Endothelial cell of umbilical vein (primary cell): ENCODE data around the gene OR2T8. TPM values are rescaled to one million over a fixed set of nuclear protein-coding genes. Genes with fewer than 3 reads are reported as not detected.

Experiments
- BruUV-seq: library from RNA; stranded (reverse); fragments of 400-500 nt; replicated peaks from 2 replicates; lab custom pipeline; 2021; lab: Mats Ljungman, UMichigan
- CTCF ChIA-PET: fragments of 300-600, 350-600 bp; sonication (Branson Sonifier 250); formaldehyde crosslinking; loops from one replicate; lab custom pipeline; 2021; ENCODE audit warnings: antibody characterized with exemption, inconsistent platforms; lab: Charles Lee
- POLR2A ChIA-PET: fragments of 300-600, 350-600 bp; sonication (Branson Sonifier 250); formaldehyde crosslinking; loops from one replicate; lab custom pipeline; 2021; ENCODE audit warnings: antibody characterized with exemption, inconsistent platforms; lab: Charles Lee
- DNase-seq: peaks from one replicate; pipeline ENCODE4 v3.0.0-alpha.2; 2011; ENCODE audit warnings: low read depth, low spot score
- FAIRE-seq: peaks from 2 replicates; lab custom pipeline; 2011; peaks lifted over from hg19 to GRCh38; lab: Jason Lieb, UNC
- H2AFZ ChIP-seq: 2 replicates; pipeline ENCODE4 v1.6.0; 2012; ENCODE audit warnings: low read depth, low read length, control low read depth, inconsistent platforms
- H3K27ac ChIP-seq: 2 replicates; pipeline ENCODE4 v1.5.1; 2011; ENCODE audit warnings: low read depth, mild to moderate bottlenecking, control low read depth, low read length, moderate library complexity; ENCODE audit not compliant: insufficient read depth
- H3K27me3 ChIP-seq, 2 experiments: 2 replicates each; pipeline versions ENCODE4 v1.6.0 to v1.6.1; 2011; ENCODE audit warnings: low read length in 2 of 2, mixed read lengths in 1 of 2; ENCODE audit not compliant: control insufficient read depth in 2 of 2, insufficient read depth in 2 of 2
- H3K36me3 ChIP-seq, 2 experiments: 2 replicates in 1 of 2; 3 replicates in 1 of 2; pipeline ENCODE4 v1.5.1; 2011; ENCODE audit warnings: low read length in 2 of 2, mild to moderate bottlenecking in 1 of 2, moderate library complexity in 1 of 2; ENCODE audit not compliant: control insufficient read depth in 2 of 2, insufficient read depth in 2 of 2; ENCODE audit errors: extremely low read depth in 1 of 2
- H3K4me1 ChIP-seq: 3 replicates; pipeline ENCODE4 v1.5.1; 2011; ENCODE audit warnings: mild to moderate bottlenecking, low read length; ENCODE audit not compliant: control insufficient read depth, insufficient read depth; ENCODE audit errors: extremely low read depth
- H3K4me2 ChIP-seq: 2 replicates; pipeline ENCODE4 v1.6.1; 2011; ENCODE audit warnings: low read length, control low read depth, mixed read lengths; ENCODE audit not compliant: insufficient read depth
- H3K4me3 ChIP-seq, 3 experiments: fragments of 200-600 bp in 1 of 3; sonication (generic), shearing (Covaris generic) in 1 of 3; replicated peaks in 1 of 3; 2 replicates each; pipeline ENCODE4 v1.5.1; 2011 to 2016; ENCODE audit warnings: control low read depth in 3 of 3, low read length in 3 of 3, mild to moderate bottlenecking in 2 of 3, inconsistent platforms in 1 of 3, low read depth in 1 of 3, moderate library complexity in 1 of 3; ENCODE audit not compliant: insufficient read depth in 1 of 3
- H3K79me2 ChIP-seq: 2 replicates; pipeline ENCODE4 v1.6.0; 2012; ENCODE audit warnings: low read length, inconsistent platforms; ENCODE audit not compliant: control insufficient read depth, insufficient read depth
- H3K9ac ChIP-seq: replicated peaks from 2 replicates; pipeline ENCODE3; 2011; ENCODE audit warnings: low read length, control low read depth; ENCODE audit not compliant: insufficient read depth; ENCODE audit errors: extremely low read depth
- H3K9me1 ChIP-seq: replicated peaks from 3 replicates; pipeline ENCODE4 v1.6.0; 2011; ENCODE audit warnings: mild to moderate bottlenecking, low read length; ENCODE audit not compliant: control insufficient read depth, insufficient read depth; ENCODE audit errors: extremely low read depth
- H3K9me3 ChIP-seq: replicated peaks from 2 replicates; pipeline ENCODE4 v1.5.1; 2012; ENCODE audit warnings: low read length, inconsistent platforms; ENCODE audit not compliant: control insufficient read depth, insufficient read depth
- H4K20me1 ChIP-seq: replicated peaks from 2 replicates; pipeline ENCODE3; 2011; ENCODE audit warnings: mild to moderate bottlenecking, low read length; ENCODE audit not compliant: control insufficient read depth, insufficient read depth; ENCODE audit errors: extremely low read depth
- CTCF ChIP-seq, 2 donors: IDR thresholded peaks; 1 replicate in 1 of 2; 2 replicates in 1 of 2; pipeline ENCODE4 v1.5.1; 2011; ENCODE audit warnings: low read length in 2 of 2, mild to moderate bottlenecking in 2 of 2, moderate library complexity in 2 of 2, control low read depth in 1 of 2, inconsistent platforms in 1 of 2, low read depth in 1 of 2; ENCODE audit not compliant: insufficient read depth in 1 of 2; ENCODE audit errors: extremely low read depth in 1 of 2
- EZH2 ChIP-seq: IDR thresholded peaks from 2 replicates; pipeline ENCODE4 v1.6.1; 2012; ENCODE audit warnings: borderline replicate concordance, low read depth, mild to moderate bottlenecking, moderate library complexity, low read length, inconsistent platforms; ENCODE audit not compliant: severe bottlenecking
- FOS ChIP-seq: IDR thresholded peaks from 2 replicates; pipeline ENCODE4 v1.6.1; 2011; ENCODE audit warnings: mild to moderate bottlenecking, low read length, moderate library complexity, borderline replicate concordance; ENCODE audit not compliant: insufficient read depth
- GATA2 ChIP-seq: IDR thresholded peaks from 2 replicates; pipeline ENCODE4 v1.7.0; 2011; ENCODE audit warnings: low read depth, mild to moderate bottlenecking, moderate library complexity, mixed read lengths, low read length; ENCODE audit not compliant: insufficient read length, insufficient read depth
- JUN ChIP-seq: IDR thresholded peaks from 2 replicates; pipeline ENCODE4 v1.6.1; 2011; ENCODE audit warnings: borderline replicate concordance, low read depth; ENCODE audit not compliant: insufficient read length, insufficient read depth
- MAX ChIP-seq: IDR thresholded peaks from 2 replicates; pipeline ENCODE4 v1.6.1; 2011; ENCODE audit not compliant: insufficient read depth, insufficient read length
- MYC ChIP-seq: IDR thresholded peaks from one replicate; pipeline ENCODE4 v1.6.1; 2011; ENCODE audit warnings: mild to moderate bottlenecking, low read depth, low read length
- POLR2A ChIP-seq: IDR thresholded peaks from 2 replicates; pipeline ENCODE4 v1.6.1; 2012; ENCODE audit warnings: low read depth, mild to moderate bottlenecking, control low read depth, low read length
- POLR2AphosphoS5 ChIP-seq: IDR thresholded peaks from 2 replicates; pipeline ENCODE4 v1.6.1; 2012; ENCODE audit warnings: low read depth, mild to moderate bottlenecking, control low read depth, low read length, moderate library complexity; ENCODE audit not compliant: insufficient read depth
- dilution Hi-C: fragments of 300-500 bp; cut with MboI; formaldehyde crosslinking; loops from one replicate; pipeline ENCODE4 v1.15.0; 2019; ENCODE audit warnings: low sequenced_read_pairs; ENCODE audit not compliant: extremely low pct_ligation_motif_present
- intact Hi-C: fragments of 100-400 bp; cut with micrococcal nuclease; formaldehyde crosslinking; loops from one replicate; pipeline ENCODE4 v1.10.0; 2022
- polyA plus RNA-seq, 4 experiments: library from polyadenylated mRNA; depleted of rRNA in 3 of 4; stranded (reverse) in 3 of 4; unstranded in 1 of 4; fragments of >200 nt; gene quantifications; 2 replicates each; pipeline versions ENCODE4 v1.2.1 to v1.2.3, GENCODE V29; 2011 to 2012; ENCODE audit warnings: missing spikeins in 1 of 4
- total RNA-seq: library from RNA; stranded (reverse); gene quantifications from 2 replicates; pipeline ENCODE4 v1.2.3, GENCODE V29; 2021

The OR2T8 gene
- total and polyA plus RNA-seq, 2 donors (not counting 3 experiments of a cell fraction or from before 2014, with no cell fraction given) = not detected

- intact Hi-C loops = no loop called here
- CTCF ChIA-PET = no interaction called here
- no TSS peak for BruUV-seq
- dilution Hi-C loops = no loop called here
- H3K4me2 ChIP-seq = no peak overlapping the region
- no peak overlapping the region for H3K4me3 ChIP-seq
- H3K9ac ChIP-seq = no peak overlapping the region
- peaks cover 4% of the 10 kb centered on the region for H3K9me3 ChIP-seq
- no peaks in the 10 kb centered on the region for H3K9me1 ChIP-seq
- no peak overlapping the region for H2AFZ ChIP-seq
- FAIRE-seq (no peak), DNase-seq (no peak)
- H3K36me3 ChIP-seq = no peaks in the 10 kb centered on the region
- no peaks in the 10 kb centered on the region for H3K79me2 ChIP-seq
- POLR2A ChIA-PET = no interaction called here
- H3K27me3 ChIP-seq = no peaks in the 10 kb centered on the region
- H4K20me1 ChIP-seq = no peaks in the 10 kb centered on the region
- H3K4me1 ChIP-seq = no peaks in the 10 kb centered on the region
- no peak overlapping the region for H3K27ac ChIP-seq
- TF ChIP-seq FOS (no peak), CTCF (IDR thresholded peaks at IDR 0.05; ENCODE audit: extremely low read depth in 1 of 2, insufficient read depth in 1 of 2, low read depth in 1 of 2, low read length in 2 of 2) (no peak), GATA2 (no peak), JUN (no peak), POLR2A (no peak), EZH2 (no peak), POLR2AphosphoS5 (no peak), MYC (no peak), MAX (no peak)
These were observed 11.3 kb upstream of the OR2T8 start for GRCh38 chr1:247908766-247909165.
